CD4-positive, alpha-beta T cell (primary cell): ENCODE measurements around the gene FARSA. TPM values are rescaled to one million over a fixed set of nuclear protein-coding genes. Genes with fewer than 3 reads are reported as not detected.

Source experiments
- ATAC-seq: fragments of 200-7000 bp; cut with Tn5 transposase; one replicate; pipeline ENCODE4 v1.10.0; 2022; ENCODE audit warnings: mild to moderate bottlenecking; ENCODE audit not compliant: poor library complexity
- CTCF ChIA-PET: fragments of 350-600 bp; sonication (Branson Sonifier 250); formaldehyde crosslinking; loops from one replicate; lab custom pipeline; 2021; ENCODE audit warnings: antibody characterized with exemption, inconsistent platforms; lab: Charles Lee
- POLR2A ChIA-PET: fragments of 350-600 bp; sonication (Branson Sonifier 250); formaldehyde crosslinking; loops from one replicate; lab custom pipeline; 2021; ENCODE audit warnings: antibody characterized with exemption, inconsistent platforms; lab: Charles Lee
- DNase-seq, 14 experiments: peaks; one replicate each; pipeline ENCODE4 v3.0.0-alpha.2; 2013 to 2020; ENCODE audit warnings: mixed read lengths in 2 of 14
- H3K27ac ChIP-seq, 2 donors: one replicate each; pipeline versions ENCODE4 v1.5.1 to v1.7.0; 2013; ENCODE audit warnings: low read length in 2 of 2, low read depth in 1 of 2, mild to moderate bottlenecking in 1 of 2
- H3K27me3 ChIP-seq, 2 experiments: 1 replicate in 1 of 2; 2 replicates in 1 of 2; pipeline versions ENCODE4 v1.6.1 to v1.7.0; 2013; ENCODE audit warnings: low read length in 2 of 2, control low read depth in 1 of 2, mild to moderate bottlenecking in 1 of 2, moderate library complexity in 1 of 2; ENCODE audit not compliant: insufficient read depth in 2 of 2, control insufficient read depth in 1 of 2
- H3K36me3 ChIP-seq: one replicate; pipeline ENCODE4 v1.6.1; 2013; ENCODE audit warnings: low read length, control low read depth; ENCODE audit not compliant: insufficient read depth
- H3K4me1 ChIP-seq: one replicate; pipeline ENCODE4 v1.6.1; 2013; ENCODE audit warnings: low read length, control low read depth; ENCODE audit not compliant: insufficient read depth
- H3K4me3 ChIP-seq: one replicate; pipeline ENCODE4 v1.5.1; 2013; ENCODE audit warnings: mild to moderate bottlenecking, low read length, moderate library complexity
- H3K9me3 ChIP-seq, 2 experiments: 1 replicate in 1 of 2; 2 replicates in 1 of 2; pipeline versions ENCODE4 v1.6.1 to v1.7.0; 2013; ENCODE audit warnings: low read length in 2 of 2, mild to moderate bottlenecking in 2 of 2, control low read depth in 1 of 2, moderate library complexity in 1 of 2; ENCODE audit not compliant: control insufficient read depth in 1 of 2, insufficient read depth in 1 of 2
- H3K27ac Mint-ChIP-seq: one replicate; pipeline ENCODE4 v1.8.0; 2020; ENCODE audit warnings: mixed read lengths
- H3K27me3 Mint-ChIP-seq: one replicate; pipeline ENCODE4 v1.8.0; 2021; ENCODE audit warnings: mixed read lengths
- H3K36me3 Mint-ChIP-seq: one replicate; pipeline ENCODE4 v1.8.0; 2021; ENCODE audit warnings: low read depth, mixed read lengths
- H3K4me1 Mint-ChIP-seq: one replicate; pipeline ENCODE4 v1.8.0; 2021; ENCODE audit warnings: low read depth, mixed read lengths
- H3K4me3 Mint-ChIP-seq: one replicate; pipeline ENCODE4 v1.8.0; 2020; ENCODE audit warnings: mild to moderate bottlenecking, mixed read lengths
- H3K9me3 Mint-ChIP-seq: one replicate; pipeline ENCODE4 v1.8.0; 2020; ENCODE audit warnings: mixed read lengths
- intact Hi-C, 2 experiments: fragments of 100-400 bp; cut with DNase I in 1 of 2; cut with micrococcal nuclease in 1 of 2; formaldehyde crosslinking; loops; one replicate each; pipeline versions ENCODE4 v1.15.1 to v1.9.0; 2023 to 2025; cut with DNase I, micrococcal nuclease
- total RNA-seq, 174 experiments: library from RNA in 2 of 174; stranded (reverse) in 2 of 174; gene quantifications; one replicate each; pipeline ENCODE4 v1.2.3 and lab custom pipeline; 2021 to 2026
- TF ChIP-seq, protein P1 (sequence below): fragments of 200-600 bp; IDR thresholded peaks from one replicate; pipeline ENCODE4 v1.8.0; 2022; ENCODE audit warnings: antibody characterized with exemption, mild to moderate bottlenecking

FARSA gene
- total RNA-seq, 2 experiments from 2014 or later = 17.2 TPM

- H3K4me3 Mint-ChIP-seq = peak within 1 kb of the TSS; percentile 66
- intact Hi-C loops = no loop called here
Measured at GRCh38 chr19:12886969-12887747, 46.4 kb downstream of the FARSA start, which contains the start of gene KLF1. TSS of gene KLF1 (minus strand) at chr19:12887201. CDS start at chr19:12887140, 61 bp downstream.

GRCh38 chr19:12886651-12886968 lies 46.9 kb downstream of the FARSA start:
- ChIA-PET CTCF (no interaction called here), POLR2A (interaction anchor here (1.3 to 2.2 kb wide), 2 partner anchors 51 to 79 kb away, joined by 3 to 17 read pairs; partner anchors contain the start of gene CALR)
- DNase-seq = no peak
- Histone ChIP-seq H3K4me1 (peaks cover 46% of the 10 kb centered on the region), H3K27me3 (no peaks in the 10 kb centered on the region), H3K36me3 (no peaks in the 10 kb centered on the region), H3K27ac (no peak overlapping the region), H3K9me3 (peaks cover 10 to 23% of the 10 kb centered on the region in 2 experiments), H3K4me3 (no peak overlapping the region)
- Mint-ChIP-seq H3K4me3 (peak overlapping the region; percentile 66), H3K27ac (no peak overlapping the region), H3K27me3 (no peaks in the 10 kb centered on the region), H3K9me3 (no peaks in the 10 kb centered on the region), H3K4me1 (peaks cover 34% of the 10 kb centered on the region), H3K36me3 (peaks cover 10% of the 10 kb centered on the region)
- intact Hi-C loops = no loop called here
- ATAC-seq = no peak
- TF ChIP-seq, protein P1, sequence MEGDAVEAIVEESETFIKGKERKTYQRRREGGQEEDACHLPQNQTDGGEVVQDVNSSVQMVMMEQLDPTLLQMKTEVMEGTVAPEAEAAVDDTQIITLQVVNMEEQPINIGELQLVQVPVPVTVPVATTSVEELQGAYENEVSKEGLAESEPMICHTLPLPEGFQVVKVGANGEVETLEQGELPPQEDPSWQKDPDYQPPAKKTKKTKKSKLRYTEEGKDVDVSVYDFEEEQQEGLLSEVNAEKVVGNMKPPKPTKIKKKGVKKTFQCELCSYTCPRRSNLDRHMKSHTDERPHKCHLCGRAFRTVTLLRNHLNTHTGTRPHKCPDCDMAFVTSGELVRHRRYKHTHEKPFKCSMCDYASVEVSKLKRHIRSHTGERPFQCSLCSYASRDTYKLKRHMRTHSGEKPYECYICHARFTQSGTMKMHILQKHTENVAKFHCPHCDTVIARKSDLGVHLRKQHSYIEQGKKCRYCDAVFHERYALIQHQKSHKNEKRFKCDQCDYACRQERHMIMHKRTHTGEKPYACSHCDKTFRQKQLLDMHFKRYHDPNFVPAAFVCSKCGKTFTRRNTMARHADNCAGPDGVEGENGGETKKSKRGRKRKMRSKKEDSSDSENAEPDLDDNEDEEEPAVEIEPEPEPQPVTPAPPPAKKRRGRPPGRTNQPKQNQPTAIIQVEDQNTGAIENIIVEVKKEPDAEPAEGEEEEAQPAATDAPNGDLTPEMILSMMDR = no peak

More at GRCh38 chr19:12886969-12887747, 46.4 kb downstream of the FARSA start, which contains the start of gene KLF1:
- Histone ChIP-seq H3K4me1 (peaks cover 47% of the 10 kb centered on the region), H3K36me3 (no peaks in the 10 kb centered on the region), H3K27me3 (no peaks in the 10 kb centered on the region), H3K4me3 (peak within 1 kb of the TSS; percentile 65), H3K9me3 (peaks cover 10 to 18% of the 10 kb centered on the region in 2 experiments), H3K27ac (no peak within 1 kb of the TSS)
- Mint-ChIP-seq H3K4me1 (peaks cover 39% of the 10 kb centered on the region), H3K36me3 (peaks cover 12% of the 10 kb centered on the region), H3K27me3 (no peaks in the 10 kb centered on the region), H3K27ac (no peak within 1 kb of the TSS), H3K9me3 (no peaks in the 10 kb centered on the region)
- POLR2A ChIA-PET = interaction anchor here (1.3 kb wide), 1 partner anchor 51 kb away, joined by 3 read pairs; the partner anchor contains the start of gene CALR
- TF ChIP-seq, protein P1 = no peak
- CTCF ChIA-PET = no interaction called here
- no peak for DNase-seq
- ATAC-seq = no peak

DNA sequence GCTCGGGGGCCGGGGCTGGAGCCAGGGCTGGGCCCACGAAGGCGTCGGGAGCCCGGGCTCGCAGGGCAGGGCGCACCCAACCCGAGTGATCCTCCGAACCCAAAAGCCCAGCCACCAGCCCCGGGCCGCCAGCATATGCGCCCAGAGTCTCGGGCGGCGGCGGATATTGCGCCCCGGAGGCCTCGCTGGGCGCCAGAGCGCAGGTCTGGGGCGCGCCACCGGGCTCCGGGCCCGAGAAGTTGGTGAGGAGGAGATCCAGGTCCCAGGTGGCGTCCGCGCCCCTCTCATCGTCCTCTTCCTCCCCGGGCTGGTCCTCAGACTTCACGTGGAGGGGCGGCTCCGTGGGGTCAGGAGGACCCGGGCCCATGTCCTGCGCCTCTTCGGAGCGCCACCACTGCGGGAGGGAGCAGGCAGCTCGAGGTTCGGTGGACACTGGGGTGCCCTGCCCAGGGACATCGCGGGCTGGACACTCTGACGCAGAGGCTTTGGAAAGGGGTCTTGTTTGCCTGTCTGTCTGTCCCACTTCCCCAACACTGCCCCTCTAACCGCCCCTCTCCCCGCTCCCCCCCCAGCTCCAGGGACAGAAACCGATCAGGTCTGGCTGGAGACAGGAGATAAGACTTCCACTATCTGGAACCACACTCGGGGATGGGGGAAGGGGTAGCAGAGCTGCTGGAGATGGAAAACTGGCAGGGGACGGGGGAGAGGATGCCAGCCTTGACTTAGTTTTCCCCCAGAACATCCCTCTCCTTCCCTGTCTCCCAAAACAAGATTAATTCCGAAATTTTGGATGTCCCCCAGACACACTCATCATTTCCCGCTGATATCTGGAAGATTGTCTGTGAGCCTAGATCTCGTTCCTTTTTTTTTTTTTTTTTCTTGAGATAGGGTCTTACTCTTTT lies 47.5 kb downstream of the FARSA start:
- TF ChIP-seq, protein P1 = peak; percentile 34
- ATAC-seq (no peak), DNase-seq (no peak)
- peaks cover 45% of the 10 kb centered on the region for H3K4me1 ChIP-seq
- peaks cover 10 to 26% of the 10 kb centered on the region in 2 experiments for H3K9me3 ChIP-seq
- intact Hi-C loops = loop anchor here (1.0 kb wide), 1 partner anchor 79 kb away; no protein-coding TSS in a partner anchor
- Mint-ChIP-seq H3K27ac (no peak overlapping the region), H3K36me3 (peaks cover 4% of the 10 kb centered on the region), H3K27me3 (no peaks in the 10 kb centered on the region), H3K9me3 (no peaks in the 10 kb centered on the region), H3K4me3 (peak overlapping the region; percentile 66), H3K4me1 (peaks cover 28% of the 10 kb centered on the region)
- ChIA-PET POLR2A (interaction anchor here (0.9 to 2.4 kb wide), 12 partner anchors 13 to 267 kb away, joined by 3 to 17 read pairs (median 5); partner anchors contain the start of genes CALR, FARSA, GADD45GIP1 and JUNB), CTCF (interaction anchor here (0.6 to 1.7 kb wide), 9 partner anchors 15 to 570 kb away, joined by 3 to 17 read pairs (median 4); partner anchors contain the start of genes CALR, FARSA and SYCE2)
- peak overlapping the region; percentile 65 for H3K4me3 ChIP-seq
- no peaks in the 10 kb centered on the region for H3K27me3 ChIP-seq
- peak overlapping the region in 1 of 2 donors; percentile 2 for H3K27ac ChIP-seq
- H3K36me3 ChIP-seq = no peaks in the 10 kb centered on the region
